Uterus (tissue), 2 donors: ENCODE results near the gene TTC7B.

ENCODE experiments used
- POLR2A ChIP-seq, 2 donors: fragments of 450-650 bp; IDR thresholded peaks; one replicate each; pipeline ENCODE4 v1.6.1; 2016; ENCODE audit warnings: antibody characterized with exemption in 2 of 2, mild to moderate bottlenecking in 1 of 2, moderate library complexity in 1 of 2
- TF ChIP-seq, protein P1 (sequence below), 4 experiments: fragments of 200-600 bp in 2 of 4; fragments of 450-650 bp in 2 of 4; sonication (generic) in 2 of 4; IDR thresholded peaks; one replicate each; pipeline ENCODE4 v1.5.1; 2016 to 2019; ENCODE audit warnings: antibody characterized with exemption in 4 of 4, mild to moderate bottlenecking in 2 of 4, moderate library complexity in 1 of 4

DNA sequence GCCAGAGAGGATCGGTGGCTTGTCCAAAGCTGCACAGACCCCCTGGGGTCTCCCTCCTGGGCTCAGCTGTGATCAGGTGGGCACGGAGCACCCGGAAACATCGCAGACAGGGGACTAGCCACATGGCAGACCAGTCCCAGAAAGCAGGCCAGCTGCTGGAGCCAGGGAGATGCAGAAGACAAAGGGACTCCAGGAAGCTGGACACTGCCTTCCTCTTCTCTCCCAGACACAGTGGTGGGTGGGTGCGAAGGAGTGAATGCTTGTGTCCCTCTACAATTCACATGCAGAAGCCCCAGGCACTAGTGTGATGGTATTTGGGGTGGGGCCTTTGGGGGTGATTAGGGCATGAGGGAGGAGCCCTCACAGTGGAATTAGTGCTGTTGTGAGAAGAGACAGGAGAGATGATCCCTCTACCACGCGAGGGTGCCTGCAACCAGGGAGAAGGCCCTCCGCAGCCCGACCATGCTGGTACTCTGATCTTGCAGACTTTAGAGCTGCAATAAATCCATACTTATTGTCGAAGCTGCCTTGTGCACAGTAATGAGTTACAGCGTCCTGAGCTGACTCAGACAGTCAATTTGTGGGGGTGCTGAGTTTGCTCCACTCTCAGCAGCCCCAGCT, 324.2 kb downstream of the TTC7B start:
- TF ChIP-seq, protein P1, sequence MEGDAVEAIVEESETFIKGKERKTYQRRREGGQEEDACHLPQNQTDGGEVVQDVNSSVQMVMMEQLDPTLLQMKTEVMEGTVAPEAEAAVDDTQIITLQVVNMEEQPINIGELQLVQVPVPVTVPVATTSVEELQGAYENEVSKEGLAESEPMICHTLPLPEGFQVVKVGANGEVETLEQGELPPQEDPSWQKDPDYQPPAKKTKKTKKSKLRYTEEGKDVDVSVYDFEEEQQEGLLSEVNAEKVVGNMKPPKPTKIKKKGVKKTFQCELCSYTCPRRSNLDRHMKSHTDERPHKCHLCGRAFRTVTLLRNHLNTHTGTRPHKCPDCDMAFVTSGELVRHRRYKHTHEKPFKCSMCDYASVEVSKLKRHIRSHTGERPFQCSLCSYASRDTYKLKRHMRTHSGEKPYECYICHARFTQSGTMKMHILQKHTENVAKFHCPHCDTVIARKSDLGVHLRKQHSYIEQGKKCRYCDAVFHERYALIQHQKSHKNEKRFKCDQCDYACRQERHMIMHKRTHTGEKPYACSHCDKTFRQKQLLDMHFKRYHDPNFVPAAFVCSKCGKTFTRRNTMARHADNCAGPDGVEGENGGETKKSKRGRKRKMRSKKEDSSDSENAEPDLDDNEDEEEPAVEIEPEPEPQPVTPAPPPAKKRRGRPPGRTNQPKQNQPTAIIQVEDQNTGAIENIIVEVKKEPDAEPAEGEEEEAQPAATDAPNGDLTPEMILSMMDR (IDR thresholded peaks at IDR 0.05), result no peak
- no peak for TF ChIP-seq POLR2A (IDR thresholded peaks at IDR 0.05)
